Measurements from ENCODE around the gene LYL1. TPM values are rescaled to one million over a fixed set of nuclear protein-coding genes. Genes with fewer than 3 reads are reported as not detected.

The LYL1 gene
- total RNA-seq, 1 donor: 0.36 TPM

GRCh38 chr19:13091400-13092157, 11.1 kb downstream of the LYL1 start:
- H3K79me2 ChIP-seq (ENCODE audit: insufficient read depth, low read length): no peaks in the 10 kb centered on the region

GRCh38 chr19:13090511-13091231, 12.0 kb downstream of the LYL1 start:
- peak; percentile 83 for DNase-seq (ENCODE audit: insufficient read length, low spot score, missing footprints)
- H3K36me3 ChIP-seq (ENCODE audit: insufficient read depth, low read length): peaks cover 38% of the 10 kb centered on the region
- H4K20me1 ChIP-seq (ENCODE audit: insufficient read depth, low read length): peaks cover 21% of the 10 kb centered on the region
- peaks cover 28% of the 10 kb centered on the region for H3K4me1 ChIP-seq (ENCODE audit: insufficient read depth, low read length)
- H3K9me3 ChIP-seq (ENCODE audit: low read depth, low read length): no peaks in the 10 kb centered on the region
- H3K27ac ChIP-seq (ENCODE audit: low read depth, low read length): peak overlapping the region; percentile 72
- peaks cover 3% of the 10 kb centered on the region for H3K79me2 ChIP-seq (ENCODE audit: insufficient read depth, low read length)
- no peak overlapping the region for H2AFZ ChIP-seq (ENCODE audit: low read length)
- H3K4me3 ChIP-seq (ENCODE audit: insufficient read depth, low read length): no peak overlapping the region
- no peak for TF ChIP-seq CTCF (IDR thresholded peaks at IDR 0.05; ENCODE audit: extremely low read depth, low read depth, low read length)
- H3K27me3 ChIP-seq (ENCODE audit: insufficient read depth, low read length): no peaks in the 10 kb centered on the region
- no peak overlapping the region for H3K4me2 ChIP-seq (ENCODE audit: insufficient read depth, low read length)

More at GRCh38 chr19:13091400-13092157, 11.1 kb downstream of the LYL1 start:
- no peak overlapping the region for H3K4me3 ChIP-seq (ENCODE audit: insufficient read depth, low read length)
- DNase-seq (ENCODE audit: insufficient read length, low spot score, missing footprints): peak; percentile 99
- H3K27me3 ChIP-seq (ENCODE audit: insufficient read depth, low read length): no peaks in the 10 kb centered on the region
- no peaks in the 10 kb centered on the region for H3K9me3 ChIP-seq (ENCODE audit: low read depth, low read length)
- peaks cover 28% of the 10 kb centered on the region for H3K4me1 ChIP-seq (ENCODE audit: insufficient read depth, low read length)
- H3K36me3 ChIP-seq (ENCODE audit: insufficient read depth, low read length): peaks cover 30% of the 10 kb centered on the region
- peak overlapping the region; percentile 72 for H3K27ac ChIP-seq (ENCODE audit: low read depth, low read length)
- peak; percentile 9 for TF ChIP-seq CTCF (IDR thresholded peaks at IDR 0.05; ENCODE audit: extremely low read depth, low read depth, low read length)
- peaks cover 22% of the 10 kb centered on the region for H4K20me1 ChIP-seq (ENCODE audit: insufficient read depth, low read length)
- peak overlapping the region; percentile 20 for H3K4me2 ChIP-seq (ENCODE audit: insufficient read depth, low read length)
- no peak overlapping the region for H2AFZ ChIP-seq (ENCODE audit: low read length)

- Histone ChIP-seq H4K20me1 (ENCODE audit: insufficient read depth, low read length) (peaks cover 21% of the 10 kb centered on the region), H3K79me2 (ENCODE audit: insufficient read depth, low read length) (peaks cover 8% of the 10 kb centered on the region), H3K36me3 (ENCODE audit: insufficient read depth, low read length) (peaks cover 45% of the 10 kb centered on the region), H3K9me3 (ENCODE audit: low read depth, low read length) (no peaks in the 10 kb centered on the region), H3K4me1 (ENCODE audit: insufficient read depth, low read length) (peaks cover 28% of the 10 kb centered on the region), H3K4me2 (ENCODE audit: insufficient read depth, low read length) (no peak overlapping the region), H3K27me3 (ENCODE audit: insufficient read depth, low read length) (no peaks in the 10 kb centered on the region), H3K4me3 (ENCODE audit: insufficient read depth, low read length) (no peak overlapping the region), H3K27ac (ENCODE audit: low read depth, low read length) (peak overlapping the region; percentile 3), H2AFZ (ENCODE audit: low read length) (no peak overlapping the region)
- DNase-seq (ENCODE audit: insufficient read length, low spot score, missing footprints): no peak
- no peak for TF ChIP-seq CTCF (IDR thresholded peaks at IDR 0.05; ENCODE audit: extremely low read depth, low read depth, low read length)
These were observed 12.7 kb downstream of the LYL1 start for GRCh38 chr19:13089857-13090507.
